Lung (tissue), 12 donors: ENCODE measurements around the gene KCNMA1. TPM values are rescaled to one million over a fixed set of nuclear protein-coding genes. Genes with fewer than 3 reads are reported as not detected.

Source experiments
- ATAC-seq: fragments of 200-7000 bp; cut with Tn5 transposase; one replicate; pipeline ENCODE4 v1.9.1; 2020; ENCODE audit warnings: moderate number of reproducible peaks; ENCODE audit not compliant: insufficient read depth, low FRiP score
- DNase-seq, 3 donors: peaks; one replicate each; pipeline ENCODE4 v3.0.0-alpha.2; 2013 to 2017
- H3K27ac ChIP-seq, 2 donors: one replicate each; pipeline ENCODE4 v1.5.1; 2013; ENCODE audit warnings: mild to moderate bottlenecking in 2 of 2, moderate library complexity in 2 of 2, control low read depth in 1 of 2, inconsistent platforms in 1 of 2, low read depth in 1 of 2, low read length in 1 of 2
- H3K27me3 ChIP-seq, 3 donors: one replicate each; pipeline ENCODE4 v1.5.1; 2013; ENCODE audit warnings: low read length in 2 of 3; ENCODE audit not compliant: control insufficient read depth in 3 of 3, insufficient read depth in 3 of 3
- H3K36me3 ChIP-seq, 4 donors: one replicate each; pipeline ENCODE4 v1.5.1; 2013; ENCODE audit warnings: low read length in 4 of 4, mild to moderate bottlenecking in 1 of 4, moderate library complexity in 1 of 4; ENCODE audit not compliant: control insufficient read depth in 4 of 4, insufficient read depth in 4 of 4
- H3K4me1 ChIP-seq, 5 donors: one replicate each; pipeline ENCODE4 v1.5.1; 2013; ENCODE audit warnings: low read length in 5 of 5, mild to moderate bottlenecking in 2 of 5, moderate library complexity in 1 of 5; ENCODE audit not compliant: control insufficient read depth in 5 of 5, insufficient read depth in 5 of 5
- H3K4me3 ChIP-seq: one replicate; pipeline ENCODE4 v1.5.1; 2013; ENCODE audit warnings: mild to moderate bottlenecking, control low read depth, moderate library complexity
- H3K9ac ChIP-seq, 2 donors: one replicate each; pipeline ENCODE4 v1.5.1; 2013; ENCODE audit warnings: low read length in 2 of 2, control low read depth in 1 of 2; ENCODE audit not compliant: insufficient read depth in 1 of 2
- H3K9me3 ChIP-seq, 4 donors: one replicate each; pipeline ENCODE4 v1.5.1; 2013; ENCODE audit warnings: low read length in 3 of 4, mild to moderate bottlenecking in 1 of 4, moderate library complexity in 1 of 4; ENCODE audit not compliant: control insufficient read depth in 4 of 4, insufficient read depth in 3 of 4
- CTCF ChIP-seq: IDR thresholded peaks from 2 replicates; pipeline ENCODE4 v1.5.1; 2012; ENCODE audit warnings: mild to moderate bottlenecking; ENCODE audit errors: control extremely low read depth, extremely low read depth
- WGBS, 2 donors: extraction: QIAGEN DNeasy Blood & Tissue Kit; methylation state at CpG; one replicate each; pipeline ENCODE4 v1.1.7; 2013; 5-methylcytosine and 5-hydroxymethylcytosine counted together
- polyA plus RNA-seq, 2 donors: library from polyadenylated mRNA; stranded (reverse); fragments of 200-250 nt; gene quantifications; one replicate each; pipeline ENCODE4 v1.2.1, GENCODE V29; 2013
- total RNA-seq, 2 donors: library from RNA; depleted of rRNA in 1 of 2; stranded (reverse); fragments of >200 nt in 1 of 2; gene quantifications; one replicate each; pipeline ENCODE4 v1.2.1, GENCODE V29; 2014 to 2021
- donor health status: control.
- donor health status: control.
- donor health status: Bipolar disorder and iron deficiency.
- donor health status: healthy.
- donor health status: DM: yes; HTN: yes; CAD: no.

The KCNMA1 gene
- total and polyA plus RNA-seq, 4 donors = 3.8 to 13.0 (median 5.5) TPM

- DNase-seq = no peak
- Histone ChIP-seq H3K27me3 (peaks cover 0 to 2% (median 0%) of the 10 kb centered on the region in 3 donors), H3K4me1 (no peaks in the 10 kb centered on the region), H3K4me3 (no peak overlapping the region), H3K9ac (no peak overlapping the region), H3K9me3 (peaks cover 0 to 4% (median 2%) of the 10 kb centered on the region in 4 donors), H3K36me3 (no peaks in the 10 kb centered on the region), H3K27ac (no peak overlapping the region)
- 67 to 80% methylated on average over 5 of the region's 5 CpGs for WGBS, 2 donors
- no peak for TF ChIP-seq CTCF
- no peak for ATAC-seq
These were observed 320.4 kb downstream of the KCNMA1 start for GRCh38 chr10:77317221-77317620.

GRCh38 chr10:77315496-77316129 is 322.0 kb downstream of the KCNMA1 start:
- Histone ChIP-seq H3K27me3 (peaks cover 0 to 2% (median 0%) of the 10 kb centered on the region in 3 donors), H3K4me3 (no peak overlapping the region), H3K36me3 (no peaks in the 10 kb centered on the region), H3K27ac (no peak overlapping the region), H3K4me1 (no peaks in the 10 kb centered on the region), H3K9ac (no peak overlapping the region), H3K9me3 (peaks cover 0 to 4% (median 0%) of the 10 kb centered on the region in 4 donors)
- TF ChIP-seq CTCF = no peak
- DNase-seq (no peak), ATAC-seq (no peak)
- WGBS, 2 donors = 94 to 96% methylated on average over 1 of the region's 1 CpG

GRCh38 chr10:77313066-77313750 is 324.4 kb downstream of the KCNMA1 start:
- H3K4me3 ChIP-seq = no peak overlapping the region
- no peak overlapping the region for H3K9ac ChIP-seq
- H3K27me3 ChIP-seq = no peaks in the 10 kb centered on the region
- H3K4me1 ChIP-seq = no peaks in the 10 kb centered on the region
- no peak overlapping the region for H3K27ac ChIP-seq
- WGBS, 2 donors = 77 to 81% methylated on average over 13 of the region's 13 CpGs
- DNase-seq = no peak
- H3K36me3 ChIP-seq = no peaks in the 10 kb centered on the region
- peaks cover 0 to under 1% (median 0%) of the 10 kb centered on the region in 4 donors for H3K9me3 ChIP-seq
- no peak for ATAC-seq
- no peak for TF ChIP-seq CTCF
